NCI-H446 treated with DMSO at 0.1 percent for 48 hours (cell line): Measurements from ENCODE around the gene SSTR4.
"Not testable (repeated sequence)": the region's sequence is repeated elsewhere in the genome, so short reads cannot be mapped to it uniquely, and the experiment has no call there.

Experiments used
- DNase-seq: peaks from one replicate; lab custom pipeline; 2025; lab: John Stamatoyannopoulos, UW

The SSTR4 gene

DNA sequence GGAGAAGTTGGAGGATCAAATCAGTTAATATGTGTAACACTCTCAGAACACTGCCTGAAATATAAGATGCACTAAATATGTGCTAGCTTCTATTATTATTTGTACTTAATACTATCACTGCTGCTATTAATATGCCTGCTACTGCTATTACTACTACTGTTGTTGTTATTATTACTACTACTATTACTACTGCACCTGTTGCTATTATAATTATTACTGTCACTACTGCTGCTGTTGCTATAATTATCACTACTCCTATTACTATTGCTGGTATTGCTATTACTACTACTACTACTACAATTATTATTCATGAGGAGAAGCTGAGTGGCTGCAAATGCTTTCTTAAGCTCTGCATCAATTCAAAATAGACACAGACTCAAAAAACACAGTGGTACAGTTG is 16.7 kb upstream of the SSTR4 start:
- no peak for DNase-seq

- DNase-seq, result no peak
Measured at GRCh38 chr20:23018941-23019340, 16.2 kb upstream of the SSTR4 start.

DNA sequence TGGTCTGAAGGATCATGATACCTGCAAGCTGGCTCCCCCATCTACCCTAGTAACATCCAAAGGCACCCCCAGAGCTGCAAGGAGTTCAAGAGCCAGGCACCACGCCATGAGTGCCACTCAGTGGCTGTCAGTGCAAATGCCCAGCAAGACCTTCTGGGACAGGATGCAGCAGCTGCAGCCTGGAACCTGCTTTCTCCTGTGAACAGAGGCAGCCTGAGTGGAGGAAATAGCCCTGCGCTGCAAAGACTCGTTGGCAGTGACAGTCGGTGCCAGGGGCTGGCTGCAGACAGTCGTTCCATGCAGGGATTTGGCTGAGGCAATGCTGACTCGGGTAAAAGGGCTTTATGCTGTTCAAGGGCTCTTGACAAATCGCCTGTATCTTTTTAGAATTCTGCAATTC is 15.7 kb upstream of the SSTR4 start:
- DNase-seq, result no peak

DNA sequence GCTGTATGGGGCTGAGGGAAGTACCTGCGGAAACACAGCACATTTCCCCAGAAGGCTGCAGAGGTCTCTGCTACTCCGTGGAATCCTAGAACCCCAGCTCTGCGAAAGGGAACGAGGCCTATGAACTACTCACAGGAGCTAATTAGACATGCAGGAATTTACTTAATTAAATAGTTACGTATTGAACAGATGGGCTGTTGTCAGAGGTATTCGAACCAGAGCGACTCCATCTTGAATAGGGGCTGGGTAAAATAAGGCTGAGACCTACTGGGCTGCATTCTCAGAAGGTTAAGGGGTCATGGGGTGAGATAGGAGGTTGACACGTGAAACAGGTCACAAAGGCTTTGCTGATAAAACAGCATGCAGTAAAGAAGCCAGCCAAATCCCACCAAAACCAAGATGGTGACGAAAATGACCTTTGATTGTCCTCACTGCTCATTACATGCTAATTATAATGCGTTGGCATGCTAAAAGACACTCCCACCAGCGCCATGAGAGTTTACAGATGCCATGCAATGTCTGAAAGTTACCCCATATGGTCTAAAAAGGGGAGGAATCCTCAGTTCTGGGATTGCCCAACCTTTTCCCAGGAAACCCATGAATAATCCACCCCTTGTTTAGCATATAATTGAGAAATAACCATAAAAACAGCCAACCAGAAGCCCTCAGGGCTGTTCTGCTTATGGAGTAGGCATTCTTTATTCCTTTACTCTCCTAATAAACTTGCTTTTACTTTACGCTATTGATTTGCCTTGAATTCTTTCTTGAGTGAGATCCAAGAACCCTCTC is 14.7 kb upstream of the SSTR4 start:
- DNase-seq, result no peak

GRCh38 chr20:23021541-23021940 is 13.6 kb upstream of the SSTR4 start:
- DNase-seq, result no peak

- no peak for DNase-seq
Measured at GRCh38 chr20:23021951-23022350, 13.2 kb upstream of the SSTR4 start.

DNA sequence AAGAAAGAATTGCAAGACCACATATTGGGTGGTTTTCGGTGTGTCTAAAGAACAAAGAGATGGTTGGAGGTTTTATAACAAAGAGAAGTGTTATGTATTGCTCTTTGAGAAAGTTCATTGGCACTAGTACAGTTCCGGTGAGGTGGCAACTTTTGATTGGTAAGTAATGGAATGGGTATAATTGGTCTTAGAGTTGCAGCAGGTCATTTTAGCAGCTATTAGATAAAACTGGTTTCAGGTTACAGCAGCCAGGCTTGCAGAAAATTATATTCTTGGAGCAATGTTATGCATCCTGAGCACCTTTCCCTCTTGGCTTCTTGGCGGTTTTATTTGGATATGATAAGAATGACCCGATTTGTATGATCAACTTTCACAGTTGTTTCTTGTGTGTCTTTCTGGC is 12.3 kb upstream of the SSTR4 start:
- no peak for DNase-seq

DNA sequence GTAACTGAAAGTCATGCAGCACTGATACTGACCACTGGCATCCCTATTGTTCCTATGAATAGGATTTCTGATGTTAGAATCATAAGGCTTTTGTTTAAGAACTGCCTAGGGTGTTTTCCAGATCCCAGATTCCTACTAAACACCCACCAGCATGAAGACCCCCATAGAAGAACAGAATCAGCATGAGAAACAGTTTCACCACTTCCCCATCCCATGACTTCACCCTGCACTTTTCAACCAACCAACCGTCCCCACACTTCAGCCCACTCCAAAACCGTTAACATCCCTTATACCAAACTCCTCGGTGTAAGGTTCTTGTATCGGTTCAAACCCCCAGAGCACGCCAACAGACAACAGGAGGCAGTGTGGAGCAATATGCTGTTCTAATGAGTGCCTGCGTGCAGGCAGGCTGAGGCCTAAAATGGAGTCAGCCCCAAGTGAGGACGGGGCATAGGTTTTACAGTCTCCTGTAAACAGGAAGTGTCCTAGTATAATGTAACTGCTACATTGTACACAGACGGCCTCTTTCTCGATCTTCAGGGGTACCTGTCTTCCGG is 11.4 kb upstream of the SSTR4 start:
- no peak for DNase-seq

DNA sequence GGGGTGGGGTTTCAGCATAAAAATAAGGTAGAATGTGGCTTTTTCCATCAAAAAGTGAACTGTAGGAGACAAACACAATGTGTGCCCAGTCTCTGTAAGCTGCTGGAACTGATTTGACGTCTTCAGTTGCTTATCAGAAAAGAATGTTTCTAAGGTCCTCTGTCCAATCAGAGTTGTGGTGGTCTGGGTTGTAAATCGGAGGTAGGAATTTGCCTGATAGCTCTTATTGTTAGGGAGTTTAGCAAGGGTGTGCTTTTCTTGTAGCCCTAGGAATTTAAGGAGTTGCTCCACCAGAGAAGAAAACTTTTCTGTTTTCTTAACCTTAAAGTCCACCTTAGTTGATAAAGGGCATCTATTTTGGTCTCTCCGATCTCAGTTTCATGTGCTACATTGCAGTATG is 10.4 kb upstream of the SSTR4 start:
- DNase-seq, result no peak

- DNase-seq, result not testable (repeated sequence)
Measured at GRCh38 chr20:23025503-23025902, 9.6 kb upstream of the SSTR4 start.

GRCh38 chr20:23027721-23028120 is 7.4 kb upstream of the SSTR4 start:
- no peak for DNase-seq

GRCh38 chr20:23028392-23028791 is 6.7 kb upstream of the SSTR4 start:
- DNase-seq, result no peak

- DNase-seq, result no peak
Measured at GRCh38 chr20:23029324-23029723, 5.8 kb upstream of the SSTR4 start.

GRCh38 chr20:23031346-23031745 is 3.8 kb upstream of the SSTR4 start:
- DNase-seq, result no peak

- no peak for DNase-seq
Measured at GRCh38 chr20:23032056-23032749, 2.9 kb upstream of the SSTR4 start.

DNA sequence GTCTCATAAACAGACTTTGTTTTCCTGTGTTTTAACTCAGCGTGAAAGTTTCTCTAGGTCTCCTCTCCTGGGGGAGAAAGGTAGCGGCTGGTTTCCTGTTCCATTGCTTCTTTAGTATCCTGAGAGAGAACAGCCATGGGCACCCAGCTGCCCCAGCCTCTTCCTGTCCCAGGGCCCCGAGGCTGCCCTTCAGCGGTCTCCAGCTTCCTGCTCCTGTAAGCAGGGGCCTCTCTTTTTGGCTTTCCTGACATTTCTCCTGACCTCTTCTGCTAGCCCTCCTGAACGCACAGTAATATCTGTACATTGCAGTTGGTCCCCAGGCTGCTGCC is 2.4 kb upstream of the SSTR4 start:
- DNase-seq, result no peak

GRCh38 chr20:23033918-23034317 is 1.2 kb upstream of the SSTR4 start:
- DNase-seq, result no peak

- no peak for DNase-seq
Measured at GRCh38 chr20:23035731-23036130, 619 bp downstream of the SSTR4 start.

DNA sequence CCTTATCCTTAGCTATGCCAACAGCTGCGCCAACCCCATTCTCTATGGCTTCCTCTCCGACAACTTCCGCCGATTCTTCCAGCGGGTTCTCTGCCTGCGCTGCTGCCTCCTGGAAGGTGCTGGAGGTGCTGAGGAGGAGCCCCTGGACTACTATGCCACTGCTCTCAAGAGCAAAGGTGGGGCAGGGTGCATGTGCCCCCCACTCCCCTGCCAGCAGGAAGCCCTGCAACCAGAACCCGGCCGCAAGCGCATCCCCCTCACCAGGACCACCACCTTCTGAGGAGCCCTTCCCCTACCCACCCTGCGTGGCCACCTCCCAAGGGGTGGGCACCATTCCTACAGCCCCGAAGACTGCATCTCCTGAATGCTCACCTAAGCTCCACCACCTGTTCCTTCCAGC is 1.3 kb downstream of the SSTR4 start:
- DNase-seq, result no peak

DNA sequence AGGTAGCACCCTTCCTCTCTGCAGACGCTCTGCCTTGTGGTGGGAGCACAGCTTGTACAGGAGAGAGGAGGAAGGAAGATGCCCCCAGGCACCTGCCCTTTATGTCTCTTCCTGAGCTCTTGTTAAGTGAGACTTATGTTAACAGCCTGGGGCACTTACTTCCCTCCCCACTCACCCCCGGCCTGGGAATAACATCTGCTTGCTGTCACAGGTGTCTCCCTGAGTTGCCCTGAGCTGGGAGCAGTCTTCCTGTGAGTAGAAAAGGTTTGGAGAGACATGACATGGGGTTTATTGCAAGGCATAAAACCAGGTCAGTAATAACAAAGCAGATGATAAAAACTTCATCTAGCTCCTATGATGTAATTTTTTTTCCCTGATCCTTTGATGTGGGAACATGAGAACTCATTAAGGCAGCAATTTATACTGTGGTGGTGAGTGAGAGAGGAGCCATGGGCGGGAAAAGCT is 1.9 kb downstream of the SSTR4 start:
- DNase-seq, result no peak

DNA sequence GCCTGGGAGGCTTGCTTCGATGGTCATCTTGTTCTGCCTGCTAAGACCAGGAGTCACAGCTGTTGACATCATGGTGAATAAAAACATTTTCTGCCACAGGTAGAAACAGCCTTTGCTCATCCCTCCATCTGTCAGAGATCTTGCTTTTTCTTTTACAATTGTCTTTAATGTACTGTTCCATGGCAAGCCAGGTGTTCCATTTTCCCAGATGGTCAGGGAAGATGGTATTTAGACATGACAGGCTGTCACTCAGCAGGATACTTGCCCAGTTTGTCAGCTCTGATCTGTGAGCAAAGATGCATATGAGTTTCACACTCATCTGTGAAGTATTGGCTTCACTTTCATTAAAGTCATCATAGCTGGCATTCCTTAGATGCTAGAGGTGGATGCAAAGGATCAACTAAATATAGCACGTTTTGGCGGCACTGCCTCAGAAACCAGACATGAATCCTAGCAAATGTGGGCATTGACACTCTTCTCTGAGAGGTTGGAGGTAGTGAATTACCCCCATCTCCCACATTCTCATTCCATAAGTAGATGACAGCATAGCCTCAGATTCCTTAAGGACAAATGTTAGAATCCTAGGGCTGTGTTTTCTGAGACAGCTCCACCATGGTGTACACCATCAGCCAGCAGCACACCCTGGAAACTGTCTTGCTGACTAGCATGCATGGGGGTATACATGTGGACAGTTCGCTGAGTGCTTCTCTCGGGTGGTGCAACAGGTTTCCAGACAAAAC is 4.2 kb downstream of the SSTR4 start:
- DNase-seq, result no peak

- DNase-seq, result no peak
Measured at GRCh38 chr20:23039885-23040508, 4.9 kb downstream of the SSTR4 start.
